ENCODE measurements around the gene CAPN10. TPM values are rescaled to one million over a fixed set of nuclear protein-coding genes. Genes with fewer than 3 reads are reported as not detected.
A peak's percentile ranks its signal among the peaks of the same experiment; 100 is the strongest.

Gene CAPN10
- total and polyA plus RNA-seq, 2 experiments from 2014 or later: 24.2 to 28.8 TPM

- Histone ChIP-seq H2AFZ (no peak overlapping the region), H3K9me2 (replicated peaks; ENCODE audit: insufficient read depth) (no peaks in the 10 kb centered on the region), H4K20me1 (ENCODE audit: insufficient read depth, poor library complexity, severe bottlenecking) (peaks cover 5% of the 10 kb centered on the region), H3K9me3 (ENCODE audit: low read depth) (no peaks in the 10 kb centered on the region), H3K4me3 (no peak overlapping the region), H3K27ac (no peak overlapping the region), H3K4me1 (ENCODE audit: insufficient read depth) (peaks cover 34% of the 10 kb centered on the region), H3K27me3 (no peaks in the 10 kb centered on the region), H3K36me3 (replicated peaks; ENCODE audit: insufficient read depth, low read depth) (no peaks in the 10 kb centered on the region), H3K79me2 (peaks cover 79% of the 10 kb centered on the region), H3K4me2 (peak overlapping the region; percentile 97)
- 85% methylated on average over 4 of the region's 4 CpGs for WGBS (ENCODE audit: low lambda C conversion rate, missing lambda C conversion rate)
- TF ChIP-seq CTCF (IDR thresholded peaks at IDR 0.05; ENCODE audit: poor library complexity) (no peak), EZH2 (IDR thresholded peaks at IDR 0.05; ENCODE audit: borderline replicate concordance) (no peak), EZH2phosphoT487 (IDR thresholded peaks at IDR 0.05; ENCODE audit: low read depth, severe bottlenecking, unreplicated experiment) (no peak)
- DNase-seq (ENCODE audit: low spot score): no peak
These were observed 2.0 kb upstream of the CAPN10 start for GRCh38 chr2:240584486-240585031.

GRCh38 chr2:240585101-240585500 is 1.4 kb upstream of the CAPN10 start:
- Histone ChIP-seq H2AFZ (no peak overlapping the region), H3K9me2 (replicated peaks; ENCODE audit: insufficient read depth) (no peaks in the 10 kb centered on the region), H3K79me2 (peaks cover 84% of the 10 kb centered on the region), H3K9me3 (ENCODE audit: low read depth) (no peaks in the 10 kb centered on the region), H3K27me3 (no peaks in the 10 kb centered on the region), H3K4me1 (ENCODE audit: insufficient read depth) (peaks cover 29% of the 10 kb centered on the region), H3K36me3 (replicated peaks; ENCODE audit: insufficient read depth, low read depth) (no peaks in the 10 kb centered on the region), H4K20me1 (ENCODE audit: insufficient read depth, poor library complexity, severe bottlenecking) (peaks cover 5% of the 10 kb centered on the region), H3K4me3 (peak overlapping the region; percentile 30), H3K4me2 (peak overlapping the region; percentile 97), H3K27ac (peak overlapping the region; percentile 80)
- no peak for TF ChIP-seq EZH2 (IDR thresholded peaks at IDR 0.05; ENCODE audit: borderline replicate concordance)
- no peak for TF ChIP-seq CTCF (IDR thresholded peaks at IDR 0.05; ENCODE audit: poor library complexity)
- no peak for TF ChIP-seq EZH2phosphoT487 (IDR thresholded peaks at IDR 0.05; ENCODE audit: low read depth, severe bottlenecking, unreplicated experiment)
- DNase-seq (ENCODE audit: low spot score): no peak
- 90% methylated on average over 6 of the region's 6 CpGs for WGBS (ENCODE audit: low lambda C conversion rate, missing lambda C conversion rate)

GRCh38 chr2:240585681-240586197 is 795 bp upstream of the CAPN10 start:
- Histone ChIP-seq H4K20me1 (ENCODE audit: insufficient read depth, poor library complexity, severe bottlenecking) (peaks cover 5% of the 10 kb centered on the region), H2AFZ (peak overlapping the region; percentile 54)

More at GRCh38 chr2:240585681-240586197, 795 bp upstream of the CAPN10 start:
- peak overlapping the region; percentile 30 for H3K4me3 ChIP-seq
- H3K9me2 ChIP-seq (replicated peaks; ENCODE audit: insufficient read depth): no peaks in the 10 kb centered on the region
- WGBS (ENCODE audit: low lambda C conversion rate, missing lambda C conversion rate): 11% methylated on average over 20 of the region's 20 CpGs
- H3K4me2 ChIP-seq: peak overlapping the region; percentile 97
- no peak for DNase-seq (ENCODE audit: low spot score)
- no peaks in the 10 kb centered on the region for H3K27me3 ChIP-seq
- H3K9me3 ChIP-seq (ENCODE audit: low read depth): no peaks in the 10 kb centered on the region
- H3K79me2 ChIP-seq: peaks cover 86% of the 10 kb centered on the region
- no peaks in the 10 kb centered on the region for H3K36me3 ChIP-seq (replicated peaks; ENCODE audit: insufficient read depth, low read depth)
- TF ChIP-seq EZH2phosphoT487 (IDR thresholded peaks at IDR 0.05; ENCODE audit: low read depth, severe bottlenecking, unreplicated experiment): no peak
- no peak for TF ChIP-seq EZH2 (IDR thresholded peaks at IDR 0.05; ENCODE audit: borderline replicate concordance)
- TF ChIP-seq CTCF (IDR thresholded peaks at IDR 0.05; ENCODE audit: poor library complexity): no peak
- peak overlapping the region; percentile 80 for H3K27ac ChIP-seq
- peaks cover 23% of the 10 kb centered on the region for H3K4me1 ChIP-seq (ENCODE audit: insufficient read depth)
